HepG2 (cell line): ENCODE results near the gene FOCAD. TPM values are rescaled to one million over a fixed set of nuclear protein-coding genes. Genes with fewer than 3 reads are reported as not detected.

Experiments
- ATAC-seq: fragments of 200-7000 bp; cut with Tn5 transposase; 3 replicates; pipeline ENCODE4 v1.9.1; 2020; ENCODE audit warnings: mild to moderate bottlenecking, moderate library complexity
- BruUV-seq: library from RNA; stranded (reverse); fragments of 400-500 nt; replicated peaks from 2 replicates; lab custom pipeline; 2021; lab: Mats Ljungman, UMichigan
- CTCF ChIA-PET: fragments of 300-600 bp; formaldehyde crosslinking; extraction: SDS; loops from one replicate; lab custom pipeline; 2021; ENCODE audit warnings: low total read pairs, inconsistent platforms, low intra/inter-chr PET ratio; lab: Yijun Ruan, JAX
- POLR2A ChIA-PET: fragments of 350-600 bp; sonication (Branson Sonifier 250); formaldehyde crosslinking; loops from one replicate; lab custom pipeline; 2020; ENCODE audit warnings: antibody characterized with exemption, inconsistent platforms; lab: Yijun Ruan, JAX
- DNase-seq: peaks from one replicate; pipeline ENCODE4 v3.0.0-alpha.2; 2015; ENCODE audit warnings: low spot score
- FAIRE-seq: peaks from 3 replicates; lab custom pipeline; 2011; peaks lifted over from hg19 to GRCh38; lab: Jason Lieb, UNC
- H2AFZ ChIP-seq: one replicate; pipeline ENCODE4 v1.6.1; 2011; ENCODE audit warnings: low read length, inconsistent platforms
- H3K27ac ChIP-seq: fragments of 300-600 bp; 3 replicates; pipeline ENCODE4 v1.8.0; 2011; ENCODE audit warnings: mixed run types, mild to moderate bottlenecking, mixed read lengths, low read length, inconsistent platforms; ENCODE audit not compliant: insufficient read depth; ENCODE audit errors: extremely low read length
- H3K27me3 ChIP-seq, 2 experiments: fragments of 200-600 bp in 1 of 2; 2 replicates in 1 of 2; 3 replicates in 1 of 2; pipeline versions ENCODE4 v1.6.0 to v1.8.0; 2011; ENCODE audit warnings: low read length in 2 of 2, mild to moderate bottlenecking in 2 of 2, moderate library complexity in 2 of 2, inconsistent platforms in 1 of 2; ENCODE audit not compliant: insufficient read depth in 2 of 2, control insufficient read depth in 1 of 2
- H3K36me3 ChIP-seq, 2 experiments: fragments of 200-600 bp in 1 of 2; replicated peaks in 1 of 2; 2 replicates in 1 of 2; 3 replicates in 1 of 2; pipeline versions ENCODE4 v1.5.1 to v1.8.0; 2011; ENCODE audit warnings: low read length in 2 of 2, inconsistent platforms in 1 of 2; ENCODE audit not compliant: insufficient read depth in 2 of 2, control insufficient read depth in 1 of 2
- H3K4me1 ChIP-seq: 2 replicates; pipeline ENCODE4 v1.5.1; 2012; ENCODE audit warnings: low read length, inconsistent platforms; ENCODE audit not compliant: insufficient read depth
- H3K4me2 ChIP-seq: 2 replicates; pipeline ENCODE4 v1.6.0; 2011; ENCODE audit warnings: low read depth, low read length, inconsistent platforms
- H3K4me3 ChIP-seq, 3 experiments: fragments of 200-600 bp in 1 of 3; sonication (generic), shearing (Covaris generic) in 1 of 3; replicated peaks in 1 of 3; 2 replicates each; pipeline ENCODE4 v1.5.1; 2011 to 2016; ENCODE audit warnings: low read length in 3 of 3, inconsistent platforms in 2 of 3, low read depth in 2 of 3, mild to moderate bottlenecking in 2 of 3, control low read depth in 1 of 3, mixed read lengths in 1 of 3; ENCODE audit not compliant: insufficient read depth in 1 of 3
- H3K79me2 ChIP-seq: one replicate; pipeline ENCODE4 v1.6.1; 2011; ENCODE audit warnings: low read length, inconsistent platforms; ENCODE audit not compliant: insufficient read depth
- H3K9ac ChIP-seq: 2 replicates; pipeline ENCODE4 v1.6.0; 2011; ENCODE audit warnings: mild to moderate bottlenecking, low read depth, low read length, inconsistent platforms; ENCODE audit not compliant: insufficient read depth
- H3K9me3 ChIP-seq: 2 replicates; pipeline ENCODE4 v1.5.1; 2012; ENCODE audit warnings: mild to moderate bottlenecking, low read length
- H4K20me1 ChIP-seq: 2 replicates; pipeline ENCODE4 v1.6.0; 2011; ENCODE audit warnings: inconsistent platforms, mild to moderate bottlenecking, low read length, moderate library complexity; ENCODE audit not compliant: insufficient read depth
- NCOA1 ChIP-seq: sonication (generic); formaldehyde crosslinking; IDR thresholded peaks from 2 replicates; pipeline ENCODE4 v1.9.0; 2021; ENCODE audit warnings: missing genetic modification reagents
- RCOR2 ChIP-seq: IDR thresholded peaks from 2 replicates; pipeline ENCODE4 v1.6.1; 2016; ENCODE audit warnings: missing biosample characterization, missing genetic modification reagents
- TBX2 ChIP-seq: sonication (generic); formaldehyde crosslinking; IDR thresholded peaks from 2 replicates; pipeline ENCODE4 v1.5.0; 2020; ENCODE audit warnings: missing genetic modification reagents, mild to moderate bottlenecking, borderline replicate concordance
- THAP11 ChIP-seq: IDR thresholded peaks from 2 replicates; pipeline ENCODE4 v1.6.1; 2016; ENCODE audit warnings: missing biosample characterization, missing genetic modification reagents
- TSC22D2 ChIP-seq: sonication (generic); formaldehyde crosslinking; IDR thresholded peaks from 2 replicates; pipeline ENCODE4 v1.5.1; 2020; ENCODE audit warnings: missing genetic modification reagents, mild to moderate bottlenecking, borderline replicate concordance
- ZHX2 ChIP-seq, 2 experiments: sonication (generic) in 1 of 2; formaldehyde crosslinking in 1 of 2; IDR thresholded peaks; 2 replicates each; pipeline versions ENCODE4 v1.6.1 to v1.9.0; 2014 to 2022; ENCODE audit warnings: antibody characterized with exemption in 1 of 2, borderline replicate concordance in 1 of 2, inconsistent platforms in 1 of 2, low read depth in 1 of 2, missing genetic modification reagents in 1 of 2
- ZIK1 ChIP-seq: sonication (generic); formaldehyde crosslinking; IDR thresholded peaks from 2 replicates; pipeline ENCODE4 v1.5.0; 2020; ENCODE audit warnings: mild to moderate bottlenecking, low read depth, missing genetic modification reagents, borderline replicate concordance
- ZKSCAN8 ChIP-seq: IDR thresholded peaks from 2 replicates; pipeline ENCODE4 v1.6.1; 2016; ENCODE audit warnings: borderline replicate concordance, missing genetic modification reagents, missing compliant biosample characterization
- ZNF891 ChIP-seq: sonication (generic); formaldehyde crosslinking; IDR thresholded peaks from 2 replicates; pipeline ENCODE4 v1.5.0; 2020; ENCODE audit warnings: mild to moderate bottlenecking, missing genetic modification reagents
- WGBS: methylation state at CpG from one replicate; pipeline ENCODE4 v1.1.6; 2017; ENCODE audit warnings: low lambda C conversion rate; 5-methylcytosine and 5-hydroxymethylcytosine counted together
- in situ Hi-C: cut with HindIII; loops from 2 replicates; pipeline ENCODE4 v1.10.0; 2017; ENCODE audit warnings: low pct_unique_long_range_greater_than_20kb; ENCODE audit not compliant: extremely low pct_ligation_motif_present
- intact Hi-C: fragments of 100-400 bp; cut with micrococcal nuclease; formaldehyde crosslinking; loops from one replicate; pipeline ENCODE4 v1.10.0; 2022; ENCODE audit not compliant: unreplicated experiment
- polyA plus RNA-seq, 8 experiments: library from polyadenylated mRNA; depleted of rRNA in 3 of 8; stranded (reverse) in 7 of 8; unstranded in 1 of 8; fragments of >200 nt; fragmentation: Illumina TruSeq in 4 of 8; extraction: Trizol in 4 of 8; gene quantifications; 2 replicates each; pipeline versions ENCODE4 v1.2.1 to v1.2.3, GENCODE V29; 2011 to 2016; ENCODE audit warnings: low read depth in 4 of 8, missing spikeins in 1 of 8, mixed read lengths in 1 of 8; ENCODE audit not compliant: insufficient read depth in 1 of 8
- total RNA-seq, 5 experiments: library from RNA; depleted of rRNA; stranded (reverse); fragments of >200 nt; fragmentation: Illumina TruSeq; extraction: Trizol; gene quantifications; 2 replicates each; pipeline ENCODE4 v1.2.3, GENCODE V29; 2016; ENCODE audit warnings: low read depth in 1 of 5
- TF ChIP-seq, protein P1 (sequence below): sonication (generic); formaldehyde crosslinking; IDR thresholded peaks from 2 replicates; pipeline ENCODE4 v1.8.1; 2023; ENCODE audit warnings: mild to moderate bottlenecking, missing genetic modification reagents
- TF ChIP-seq, protein P2 (sequence below): sonication (generic); formaldehyde crosslinking; IDR thresholded peaks from 2 replicates; pipeline ENCODE4 v1.4.0; 2020; ENCODE audit warnings: mild to moderate bottlenecking, missing genetic modification reagents, borderline replicate concordance

The FOCAD gene
- total and polyA plus RNA-seq, 2 of the 13 experiments (the other 11 are each of a cell fraction or from before 2014, with no cell fraction given): 18.0 to 31.1 TPM

DNA sequence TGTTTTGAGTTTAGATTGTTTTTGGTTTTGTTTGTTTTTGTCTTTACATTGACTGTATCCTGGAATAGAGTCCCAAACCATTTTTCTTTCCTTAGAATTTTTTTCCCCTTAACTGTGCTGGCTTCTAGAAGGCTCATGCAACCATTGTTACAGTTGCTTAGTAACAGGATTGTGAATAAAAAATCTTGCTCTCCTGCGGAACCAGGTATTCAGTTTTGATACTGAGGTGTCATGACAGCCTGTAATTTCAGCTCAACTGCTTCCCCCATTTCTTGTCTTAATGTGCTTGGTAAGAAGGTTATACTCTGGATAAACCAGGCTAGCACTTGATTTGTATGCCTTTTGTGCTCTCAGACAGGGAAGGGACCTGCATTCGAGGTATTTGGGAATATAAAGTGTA, 42.1 kb downstream of the FOCAD start:
- no peak overlapping the region for H3K4me3 ChIP-seq
- no peak overlapping the region for H3K4me2 ChIP-seq
- DNase-seq (no peak), ATAC-seq (no peak), FAIRE-seq (no peak)
- no peaks in the 10 kb centered on the region for H4K20me1 ChIP-seq
- intact Hi-C loops (no loop called here), in situ Hi-C loops (no loop called here)
- no peaks in the 10 kb centered on the region for H3K79me2 ChIP-seq
- WGBS: 68% methylated on average over 2 of the region's 2 CpGs
- H3K9me3 ChIP-seq: no peaks in the 10 kb centered on the region
- H2AFZ ChIP-seq: no peak overlapping the region
- H3K27me3 ChIP-seq: no peaks in the 10 kb centered on the region
- BruUV-seq: no TSS peak
- no peaks in the 10 kb centered on the region for H3K4me1 ChIP-seq
- POLR2A ChIA-PET: no interaction called here
- no peak overlapping the region for H3K9ac ChIP-seq
- TF ChIP-seq, protein P1, sequence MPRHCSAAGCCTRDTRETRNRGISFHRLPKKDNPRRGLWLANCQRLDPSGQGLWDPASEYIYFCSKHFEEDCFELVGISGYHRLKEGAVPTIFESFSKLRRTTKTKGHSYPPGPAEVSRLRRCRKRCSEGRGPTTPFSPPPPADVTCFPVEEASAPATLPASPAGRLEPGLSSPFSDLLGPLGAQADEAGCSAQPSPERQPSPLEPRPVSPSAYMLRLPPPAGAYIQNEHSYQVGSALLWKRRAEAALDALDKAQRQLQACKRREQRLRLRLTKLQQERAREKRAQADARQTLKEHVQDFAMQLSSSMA: no peak
- TF ChIP-seq TBX2 (CRISPR knock-in tag) (no peak), THAP11 (CRISPR knock-in tag) (no peak), NCOA1 (CRISPR knock-in tag) (no peak), RCOR2 (CRISPR knock-in tag) (no peak), ZIK1 (CRISPR knock-in tag) (no peak), TSC22D2 (CRISPR knock-in tag) (no peak), ZNF891 (CRISPR knock-in tag) (no peak), ZHX2 (IDR thresholded peaks at IDR 0.05; ENCODE audit: low read depth) (no peak), ZHX2 (CRISPR knock-in tag; IDR thresholded peaks at IDR 0.05; ENCODE audit: borderline replicate concordance) (no peak), ZKSCAN8 (CRISPR knock-in tag) (no peak)
- TF ChIP-seq, protein P2, sequence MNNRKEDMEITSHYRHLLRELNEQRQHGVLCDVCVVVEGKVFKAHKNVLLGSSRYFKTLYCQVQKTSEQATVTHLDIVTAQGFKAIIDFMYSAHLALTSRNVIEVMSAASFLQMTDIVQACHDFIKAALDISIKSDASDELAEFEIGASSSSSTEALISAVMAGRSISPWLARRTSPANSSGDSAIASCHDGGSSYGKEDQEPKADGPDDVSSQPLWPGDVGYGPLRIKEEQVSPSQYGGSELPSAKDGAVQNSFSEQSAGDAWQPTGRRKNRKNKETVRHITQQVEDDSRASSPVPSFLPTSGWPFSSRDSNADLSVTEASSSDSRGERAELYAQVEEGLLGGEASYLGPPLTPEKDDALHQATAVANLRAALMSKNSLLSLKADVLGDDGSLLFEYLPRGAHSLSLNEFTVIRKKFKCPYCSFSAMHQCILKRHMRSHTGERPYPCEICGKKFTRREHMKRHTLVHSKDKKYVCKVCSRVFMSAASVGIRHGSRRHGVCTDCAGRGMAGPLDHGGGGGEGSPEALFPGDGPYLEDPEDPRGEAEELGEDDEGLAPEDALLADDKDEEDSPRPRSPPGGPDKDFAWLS (CRISPR knock-in tag): no peak
- H3K27ac ChIP-seq: no peak overlapping the region
- CTCF ChIA-PET: no interaction called here
- H3K36me3 ChIP-seq: peaks cover 3 to 7% of the 10 kb centered on the region in 2 experiments; a peak in 3 of 5 replicates
